H1 (cell line): Measurements from ENCODE around the gene SEMA5B. TPM values are rescaled to one million over a fixed set of nuclear protein-coding genes. Genes with fewer than 3 reads are reported as not detected.

ENCODE experiments used
- CTCF ChIA-PET: fragments of 300-600 bp; sonication (Branson Sonifier 250); formaldehyde crosslinking; loops from one replicate; lab custom pipeline; 2021; ENCODE audit not compliant: partially characterized antibody; lab: Charles Lee
- POLR2A ChIA-PET: fragments of 300-600 bp; sonication (Branson Sonifier 250); formaldehyde crosslinking; loops from one replicate; lab custom pipeline; 2021; ENCODE audit warnings: inconsistent platforms; ENCODE audit not compliant: partially characterized antibody; lab: Charles Lee
- DNase-seq, 2 experiments: peaks; one replicate each; pipeline versions ENCODE4 v3.0.0 to v3.0.0-alpha.2; 2010 to 2022; ENCODE audit warnings: low spot score in 2 of 2, low read depth in 1 of 2, mixed read lengths in 1 of 2
- FAIRE-seq: peaks from 2 replicates; lab custom pipeline; 2011; peaks lifted over from hg19 to GRCh38; lab: Jason Lieb, UNC
- H2AFZ ChIP-seq: 2 replicates; pipeline ENCODE4 v1.8.1; 2012; ENCODE audit warnings: low read length, inconsistent platforms
- H2AK5ac ChIP-seq: 2 replicates; pipeline ENCODE4 v1.6.1; 2013; ENCODE audit warnings: low read depth, low read length
- H2BK120ac ChIP-seq: replicated peaks from 2 replicates; pipeline ENCODE3; 2013; ENCODE audit warnings: low read depth, low read length, inconsistent platforms
- H2BK12ac ChIP-seq: 2 replicates; pipeline ENCODE4 v1.6.1; 2013; ENCODE audit warnings: low read depth, low read length
- H2BK15ac ChIP-seq: 2 replicates; pipeline ENCODE4 v1.6.1; 2013; ENCODE audit warnings: low read length
- H2BK20ac ChIP-seq: 2 replicates; pipeline ENCODE4 v1.6.1; 2013; ENCODE audit warnings: low read length
- H2BK5ac ChIP-seq: 2 replicates; pipeline ENCODE4 v1.6.1; 2013; ENCODE audit warnings: low read depth, low read length
- H3K14ac ChIP-seq: 2 replicates; pipeline ENCODE4 v1.6.1; 2013; ENCODE audit warnings: inconsistent platforms; ENCODE audit not compliant: insufficient read length
- H3K18ac ChIP-seq: 2 replicates; pipeline ENCODE4 v1.6.1; 2013; ENCODE audit warnings: low read length; ENCODE audit errors: extremely low read depth
- H3K23ac ChIP-seq: 2 replicates; pipeline ENCODE4 v1.6.1; 2013; ENCODE audit warnings: inconsistent platforms; ENCODE audit not compliant: insufficient read length
- H3K23me2 ChIP-seq: 2 replicates; pipeline ENCODE4 v1.6.1; 2013; ENCODE audit warnings: low read depth, low read length
- H3K27ac ChIP-seq: 2 replicates; pipeline ENCODE4 v1.6.1; 2011; ENCODE audit warnings: low read depth, low read length, inconsistent platforms
- H3K27me3 ChIP-seq, 4 experiments: replicated peaks in 1 of 4; 1 replicate in 1 of 4; 2 replicates in 3 of 4; pipeline versions ENCODE4 v1.6.1 to v1.8.1; 2011 to 2013; ENCODE audit warnings: low read length in 3 of 4, mild to moderate bottlenecking in 3 of 4, inconsistent platforms in 2 of 4, mixed read lengths in 2 of 4, moderate library complexity in 1 of 4; ENCODE audit not compliant: control insufficient read depth in 3 of 4, insufficient read depth in 3 of 4; ENCODE audit errors: extremely low read depth in 1 of 4
- H3K36me3 ChIP-seq, 4 experiments: 2 replicates each; pipeline versions ENCODE4 v1.6.1 to v1.8.1; 2011 to 2013; ENCODE audit warnings: mild to moderate bottlenecking in 4 of 4, low read length in 3 of 4, moderate library complexity in 2 of 4, control low read depth in 1 of 4, inconsistent platforms in 1 of 4; ENCODE audit not compliant: insufficient read depth in 4 of 4, control insufficient read depth in 2 of 4
- H3K4ac ChIP-seq: replicated peaks from 2 replicates; pipeline ENCODE3; 2013; ENCODE audit warnings: low read length, low read depth, mixed read lengths, inconsistent platforms; ENCODE audit not compliant: insufficient read length
- H3K4me1 ChIP-seq, 4 experiments: replicated peaks in 1 of 4; 1 replicate in 1 of 4; 2 replicates in 3 of 4; pipeline versions ENCODE4 v1.6.1 to v1.8.1; 2011 to 2013; ENCODE audit warnings: low read length in 3 of 4, inconsistent platforms in 2 of 4, mixed read lengths in 1 of 4; ENCODE audit not compliant: insufficient read depth in 4 of 4, control insufficient read depth in 3 of 4
- H3K4me2 ChIP-seq, 2 experiments: 2 replicates each; pipeline versions ENCODE4 v1.6.1 to v1.8.1; 2011 to 2013; ENCODE audit warnings: low read depth in 2 of 2, low read length in 2 of 2, control low read depth in 1 of 2, inconsistent platforms in 1 of 2, mild to moderate bottlenecking in 1 of 2; ENCODE audit not compliant: insufficient read depth in 1 of 2
- H3K4me3 ChIP-seq, 4 experiments: fragments of 200-600, 300-600 bp in 1 of 4; sonication (generic), shearing (Covaris generic), sonication (Bioruptor Twin) in 1 of 4; 2 replicates each; pipeline versions ENCODE4 v1.5.1 to v1.8.1; 2011 to 2016; ENCODE audit warnings: low read length in 4 of 4, low read depth in 3 of 4, control low read depth in 2 of 4, inconsistent platforms in 2 of 4, mild to moderate bottlenecking in 2 of 4, mixed read lengths in 1 of 4, moderate library complexity in 1 of 4; ENCODE audit not compliant: insufficient read depth in 2 of 4; ENCODE audit errors: extremely low read depth in 1 of 4
- H3K56ac ChIP-seq: replicated peaks from 2 replicates; pipeline ENCODE3; 2013; ENCODE audit warnings: low read depth, mild to moderate bottlenecking, mixed read lengths, low read length, inconsistent platforms; ENCODE audit not compliant: insufficient read length
- H3K79me1 ChIP-seq: 2 replicates; pipeline ENCODE4 v1.6.1; 2013; ENCODE audit warnings: low read depth, low read length, control low read depth
- H3K79me2 ChIP-seq, 2 experiments: 2 replicates each; pipeline versions ENCODE4 v1.6.1 to v1.8.1; 2012 to 2013; ENCODE audit warnings: low read length in 2 of 2, mild to moderate bottlenecking in 2 of 2, inconsistent platforms in 1 of 2; ENCODE audit not compliant: insufficient read depth in 2 of 2, control insufficient read depth in 1 of 2
- H3K9ac ChIP-seq, 4 experiments: replicated peaks in 1 of 4; 1 replicate in 1 of 4; 2 replicates in 3 of 4; pipeline versions ENCODE4 v1.6.1 to v1.8.1; 2011 to 2013; ENCODE audit warnings: low read depth in 3 of 4, low read length in 3 of 4, control low read depth in 2 of 4, mild to moderate bottlenecking in 2 of 4, moderate library complexity in 2 of 4, inconsistent platforms in 1 of 4; ENCODE audit errors: extremely low read depth in 1 of 4
- H3K9me3 ChIP-seq, 2 experiments: 2 replicates each; pipeline versions ENCODE4 v1.6.1 to v1.8.1; 2012 to 2013; ENCODE audit warnings: mild to moderate bottlenecking in 2 of 2, moderate library complexity in 2 of 2, control low read depth in 1 of 2, inconsistent platforms in 1 of 2, low read depth in 1 of 2, low read length in 1 of 2, mixed read lengths in 1 of 2; ENCODE audit not compliant: insufficient read depth in 2 of 2
- H4K20me1 ChIP-seq, 2 experiments: replicated peaks in 1 of 2; 2 replicates each; pipeline versions ENCODE3 to v1.8.1; 2011 to 2013; ENCODE audit warnings: inconsistent platforms in 2 of 2, low read length in 2 of 2, mild to moderate bottlenecking in 1 of 2; ENCODE audit not compliant: insufficient read depth in 2 of 2, control insufficient read depth in 1 of 2
- H4K5ac ChIP-seq: 2 replicates; pipeline ENCODE4 v1.6.1; 2013; ENCODE audit warnings: low read length, low read depth, mixed read lengths, inconsistent platforms; ENCODE audit not compliant: insufficient read length
- H4K8ac ChIP-seq: 2 replicates; pipeline ENCODE4 v1.8.0; 2013; ENCODE audit warnings: mild to moderate bottlenecking, moderate library complexity, low read length, inconsistent platforms; ENCODE audit not compliant: insufficient read depth; ENCODE audit errors: extremely low read depth
- H4K91ac ChIP-seq: replicated peaks from 2 replicates; pipeline ENCODE3; 2013; ENCODE audit warnings: low read length, mixed read lengths, inconsistent platforms; ENCODE audit not compliant: insufficient read length
- ATF2 ChIP-seq: IDR thresholded peaks from 2 replicates; pipeline ENCODE4 v1.6.1; 2012; ENCODE audit warnings: low read length, inconsistent platforms
- CHD1 ChIP-seq: IDR thresholded peaks from 2 replicates; pipeline ENCODE4 v1.6.1; 2012; ENCODE audit warnings: low read depth, low read length, improper control_type of control experiment
- CTBP2 ChIP-seq: IDR thresholded peaks from 2 replicates; pipeline ENCODE4 v1.7.0; 2011; ENCODE audit warnings: borderline replicate concordance, mild to moderate bottlenecking, moderate library complexity, mixed read lengths, low read length; ENCODE audit not compliant: insufficient read depth, insufficient read length
- EP300 ChIP-seq, 2 experiments: IDR thresholded peaks; 1 replicate in 1 of 2; 2 replicates in 1 of 2; pipeline ENCODE4 v1.6.1; 2011 to 2012; ENCODE audit warnings: low read depth in 2 of 2, low read length in 2 of 2, mild to moderate bottlenecking in 2 of 2, borderline replicate concordance in 1 of 2, inconsistent platforms in 1 of 2, moderate library complexity in 1 of 2
- HDAC2 ChIP-seq, 2 experiments: fragments of 300-600 bp in 1 of 2; sonication (generic) in 1 of 2; IDR thresholded peaks; 2 replicates each; pipeline ENCODE4 v1.6.1; 2011 to 2012; ENCODE audit warnings: low read depth in 2 of 2, low read length in 2 of 2, mild to moderate bottlenecking in 2 of 2, moderate library complexity in 2 of 2, borderline replicate concordance in 1 of 2, inconsistent platforms in 1 of 2
- KDM5A ChIP-seq: fragments of 200-600 bp; IDR thresholded peaks from 2 replicates; pipeline ENCODE4 v1.7.1; 2012; ENCODE audit warnings: mild to moderate bottlenecking, low read length, inconsistent platforms, mixed read lengths
- RNF2 ChIP-seq: fragments of 200-900, 300-1000 bp; sonication (generic); IDR thresholded peaks from 2 replicates; pipeline ENCODE4 v1.7.1; 2016; ENCODE audit warnings: borderline replicate concordance, low read depth, mild to moderate bottlenecking, antibody characterized with exemption, low read length; ENCODE audit not compliant: poor library complexity, severe bottlenecking; ENCODE audit errors: missing control alignments
- SIX5 ChIP-seq: IDR thresholded peaks from 2 replicates; pipeline ENCODE4 v1.6.1; 2011; ENCODE audit warnings: mild to moderate bottlenecking, low read depth, low read length
- TEAD4 ChIP-seq: IDR thresholded peaks from 2 replicates; pipeline ENCODE4 v1.6.1; 2012; ENCODE audit warnings: low read depth, low read length, inconsistent platforms, mixed read lengths
- ZNF274 ChIP-seq: IDR thresholded peaks from 2 replicates; pipeline ENCODE4 v1.7.0; 2012; ENCODE audit warnings: low read length, borderline replicate concordance; ENCODE audit errors: extremely low read depth
- WGBS, 2 experiments: shearing (Covaris generic) in 1 of 2; methylation state at CpG; one replicate each; pipeline versions ENCODE4 v1.1.6 to v1.1.7; 2013 to 2015; ENCODE audit warnings: low lambda C conversion rate in 2 of 2, mixed read lengths in 2 of 2, inconsistent platforms in 1 of 2, low coverage in 1 of 2, missing lambda C conversion rate in 1 of 2; ENCODE audit not compliant: insufficient replicate concordance in 2 of 2, insufficient coverage in 1 of 2, insufficient read length in 1 of 2; ENCODE audit errors: extremely low coverage in 1 of 2, missing lambda C conversion rate in 1 of 2; 5-methylcytosine and 5-hydroxymethylcytosine counted together
- polyA plus RNA-seq, 7 experiments: library from polyadenylated mRNA; depleted of rRNA in 3 of 7; stranded (reverse) in 5 of 7; unstranded in 2 of 7; fragments of >200 nt in 5 of 7; fragments of 200-250 nt in 2 of 7; gene quantifications; 1 replicate in 5 of 7; 2 replicates in 1 of 7; 4 replicates in 1 of 7; pipeline versions ENCODE4 v1.2.1 to v1.2.3, GENCODE V29; 2011 to 2013; ENCODE audit warnings: missing spikeins in 2 of 7, mixed read lengths in 2 of 7
- total RNA-seq: library from RNA; stranded (reverse); fragmentation: NEBNext Ultra II Directional; extraction: Animal tissue kit (Norgen Biotek cat#: 25700); gene quantifications from 2 replicates; pipeline ENCODE4 v1.2.1, GENCODE V29; 2021

The SEMA5B gene
- total and polyA plus RNA-seq, 2 of the 8 experiments (the other 6 are each of a cell fraction or from before 2014, with no cell fraction given) = 13.1 to 22.4 TPM

- Histone ChIP-seq H2AK5ac (no peak overlapping the region), H2BK20ac (no peak overlapping the region), H3K79me1 (no peaks in the 10 kb centered on the region), H3K4me2 (no peak overlapping the region), H2BK12ac (no peak overlapping the region), H4K5ac (no peak overlapping the region), H3K23me2 (no peaks in the 10 kb centered on the region), H2AFZ (no peak overlapping the region), H2BK5ac (no peak overlapping the region), H3K27me3 (no peaks in the 10 kb centered on the region), H3K56ac (no peak overlapping the region), H2BK15ac (no peak overlapping the region), H4K20me1 (no peaks in the 10 kb centered on the region), H3K23ac (no peak overlapping the region), H3K18ac (no peak overlapping the region), H3K79me2 (no peaks in the 10 kb centered on the region)
- POLR2A ChIA-PET = interaction anchor here (0.9 to 1.1 kb wide), 2 partner anchors 8 to 12 kb away, joined by 3 to 4 read pairs; no protein-coding TSS in a partner anchor
- WGBS, 2 experiments = 96% methylated on average over 2 of the region's 2 CpGs; no CpG with 5 or more reads in 1 of the 2 experiments
- DNase-seq = no peak
- CTCF ChIA-PET = interaction anchor here (1.2 to 1.3 kb wide), 3 partner anchors 8 to 30 kb away, joined by 3 to 4 read pairs (median 4); no protein-coding TSS in a partner anchor
- TF ChIP-seq KDM5A (no peak), CHD1 (no peak), CTBP2 (no peak), ATF2 (no peak), HDAC2 (IDR thresholded peaks at IDR 0.05; ENCODE audit: borderline replicate concordance in 1 of 2, low read depth in 2 of 2, low read length in 2 of 2) (no peak), SIX5 (no peak), EP300 (IDR thresholded peaks at IDR 0.05; ENCODE audit: borderline replicate concordance in 1 of 2, low read depth in 2 of 2, low read length in 2 of 2) (no peak), ZNF274 (no peak), TEAD4 (no peak), RNF2 (no peak)
- TF ChIP-seq, all 59 proteins: peak for 0
- H3K27ac ChIP-seq = no peak overlapping the region
- H3K4me3 ChIP-seq = no peak overlapping the region
- no peak overlapping the region for H4K8ac ChIP-seq
- no peaks in the 10 kb centered on the region for H3K36me3 ChIP-seq
- H3K4ac ChIP-seq = no peak overlapping the region
- H3K9ac ChIP-seq = no peak overlapping the region
- no peaks in the 10 kb centered on the region for H3K9me3 ChIP-seq
- no peak overlapping the region for H3K14ac ChIP-seq
- H2BK120ac ChIP-seq = no peak overlapping the region
- H4K91ac ChIP-seq = no peak overlapping the region
- FAIRE-seq = no peak
- no peaks in the 10 kb centered on the region for H3K4me1 ChIP-seq
Measured at GRCh38 chr3:122882361-122882947, 145.1 kb downstream of the SEMA5B start.
